GM08714 (cell line): ENCODE results near the gene CDH24.

Experiments
- H3K4me3 ChIP-seq: fragments of 200-500 bp; sonication (Bioruptor generic); 2 replicates; pipeline ENCODE4 v1.5.1; 2014; ENCODE audit warnings: mild to moderate bottlenecking, low read length, inconsistent platforms
- ZNF274 ChIP-seq: IDR thresholded peaks from 2 replicates; pipeline ENCODE4 v1.6.1; 2012; ENCODE audit warnings: mild to moderate bottlenecking, low read depth, low read length

The CDH24 gene

GRCh38 chr14:23060536-23061260, 3.4 kb upstream of the CDH24 start:
- TF ChIP-seq ZNF274, result no peak
- H3K4me3 ChIP-seq, result no peak overlapping the region

GRCh38 chr14:23058654-23059504, 1.6 kb upstream of the CDH24 start:
- no peak for TF ChIP-seq ZNF274
- no peak overlapping the region for H3K4me3 ChIP-seq

GRCh38 chr14:23057757-23058653, 685 bp upstream of the CDH24 start:
- H3K4me3 ChIP-seq, result peak overlapping the region; percentile 65
- TF ChIP-seq ZNF274, result no peak

- TF ChIP-seq ZNF274, result no peak
Measured at GRCh38 chr14:23056145-23056955, 970 bp downstream of the CDH24 start.

DNA sequence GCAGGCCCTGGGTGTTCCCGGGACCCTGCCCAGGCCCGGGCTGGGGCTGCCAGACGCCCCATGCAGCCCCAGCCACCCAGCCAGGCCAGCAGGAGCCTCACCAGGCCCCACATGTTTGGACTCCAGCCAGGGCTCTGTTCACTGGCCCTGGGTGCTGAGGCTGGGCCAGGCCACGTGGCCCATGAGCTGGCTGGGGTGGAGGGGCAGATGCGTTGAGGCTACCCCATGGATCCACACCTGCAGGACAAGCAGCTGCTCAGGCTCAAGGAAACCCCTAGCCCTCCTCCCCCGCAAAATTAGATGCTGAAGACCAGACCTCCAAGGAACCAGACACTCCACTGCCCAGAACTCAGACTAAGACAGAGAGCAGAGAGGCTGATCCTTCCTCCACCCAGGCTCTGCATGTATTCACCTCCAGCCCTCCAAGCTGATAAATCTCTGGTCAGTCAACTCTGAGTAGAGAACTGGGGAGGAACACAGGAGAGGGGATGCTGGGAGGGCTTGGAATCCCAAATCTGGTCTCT, 1.6 kb downstream of the CDH24 start:
- no peak for TF ChIP-seq ZNF274
- H3K4me3 ChIP-seq, result no peak overlapping the region

More at GRCh38 chr14:23056145-23056955, 970 bp downstream of the CDH24 start:
- no peak overlapping the region; the same call in 1 of the 2 replicates for H3K4me3 ChIP-seq

DNA sequence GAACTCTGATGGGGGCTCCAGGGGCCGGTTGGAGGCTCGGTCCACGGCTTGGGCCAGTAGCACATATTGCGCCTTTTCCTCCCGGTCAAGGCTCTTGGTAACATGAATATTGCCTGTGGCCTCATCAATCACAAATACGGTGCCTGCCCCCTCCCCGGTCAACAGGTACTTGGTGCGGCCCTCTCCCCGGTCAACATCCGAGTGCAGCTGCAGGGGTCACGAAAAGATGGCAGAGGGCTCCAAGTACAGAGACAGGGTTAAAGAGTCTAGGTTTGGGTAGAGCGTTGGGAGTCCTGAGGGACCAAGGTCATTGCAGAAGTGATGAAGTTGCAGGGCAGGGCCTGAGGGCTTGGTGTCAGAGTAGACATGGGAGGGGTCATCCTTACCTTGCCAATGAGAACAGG, 2.2 kb downstream of the CDH24 start:
- no peak overlapping the region for H3K4me3 ChIP-seq
- TF ChIP-seq ZNF274, result no peak

- TF ChIP-seq ZNF274, result no peak
- H3K4me3 ChIP-seq, result no peak overlapping the region
Measured at GRCh38 chr14:23054000-23054811, 3.1 kb downstream of the CDH24 start.

- TF ChIP-seq ZNF274, result no peak
- no peak overlapping the region for H3K4me3 ChIP-seq
Measured at GRCh38 chr14:23053426-23053825, 3.9 kb downstream of the CDH24 start.

GRCh38 chr14:23052671-23053070, 4.6 kb downstream of the CDH24 start:
- no peak for TF ChIP-seq ZNF274
- H3K4me3 ChIP-seq, result no peak overlapping the region

- no peak for TF ChIP-seq ZNF274
- no peak overlapping the region for H3K4me3 ChIP-seq
Measured at GRCh38 chr14:23052182-23052623, 5.1 kb downstream of the CDH24 start.

DNA sequence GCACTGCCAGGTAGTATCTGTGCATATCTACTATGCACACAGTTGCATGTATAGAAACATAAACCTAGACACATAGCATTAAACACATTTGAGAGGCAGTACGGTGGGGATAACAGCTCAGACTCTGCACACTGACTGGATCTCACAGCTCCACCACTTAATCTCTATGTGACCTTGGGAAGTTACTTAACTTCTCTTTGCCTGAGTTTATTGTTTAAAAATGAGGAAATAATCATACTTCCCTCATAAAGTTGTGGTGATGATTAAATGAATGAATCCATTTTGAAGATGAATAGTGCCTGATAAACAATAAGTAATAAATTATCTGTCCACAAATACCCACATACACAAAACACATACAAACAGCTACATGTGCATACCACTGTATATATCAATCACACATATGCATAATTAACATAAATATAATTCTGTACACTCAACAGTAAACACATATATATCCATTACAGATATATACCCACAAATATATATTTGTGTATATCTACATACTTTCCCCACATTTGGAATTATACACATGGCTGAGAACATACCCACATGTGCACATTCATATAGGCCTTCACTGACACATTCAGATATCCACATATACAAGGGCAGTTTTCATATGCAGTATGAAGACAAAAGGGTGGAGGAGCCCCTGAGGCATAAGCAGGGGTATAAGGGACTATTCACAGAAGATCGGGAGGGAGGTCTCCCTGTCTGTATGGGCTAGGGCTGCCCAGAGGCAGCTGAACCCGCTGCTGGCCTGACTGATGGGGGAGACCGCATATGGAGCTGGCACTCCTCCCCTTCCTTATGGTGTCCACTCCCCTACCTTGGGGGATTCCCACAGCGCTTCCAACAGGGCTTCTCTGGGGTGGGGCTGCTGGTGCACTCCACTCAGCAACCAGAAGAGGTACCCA, 5.9 kb downstream of the CDH24 start:
- no peak overlapping the region for H3K4me3 ChIP-seq

More for the DNA sequence above, 5.9 kb downstream of the CDH24 start:
- TF ChIP-seq ZNF274, result no peak
